Panc1 (cell line): ENCODE data around the gene CHIA. TPM values are rescaled to one million over a fixed set of nuclear protein-coding genes. Genes with fewer than 3 reads are reported as not detected.
A peak's percentile ranks its signal among the peaks of the same experiment; 100 is the strongest.

Experiments
- ATAC-seq: fragments of 200-7000 bp; cut with Tn5 transposase; 2 replicates; pipeline ENCODE4 v1.9.1; 2020; ENCODE audit warnings: mild to moderate bottlenecking, moderate library complexity
- BruUV-seq: library from RNA; stranded (reverse); fragments of 400-500 nt; replicated peaks from 2 replicates; lab custom pipeline; 2021; lab: Mats Ljungman, UMichigan
- CTCF ChIA-PET: fragments of 300-600 bp; sonication (Branson Sonifier 250); formaldehyde crosslinking; loops from one replicate; lab custom pipeline; 2022; ENCODE audit warnings: antibody characterized with exemption; lab: Charles Lee
- POLR2A ChIA-PET: fragments of 300-600 bp; sonication (Branson Sonifier 250); formaldehyde crosslinking; loops from one replicate; lab custom pipeline; 2022; ENCODE audit warnings: antibody characterized with exemption; lab: Charles Lee
- DNase-seq: peaks from one replicate; pipeline ENCODE4 v3.0.0-alpha.2; 2010; ENCODE audit warnings: low read depth, low spot score
- H3K27ac ChIP-seq: 2 replicates; pipeline ENCODE4 v1.5.1; 2011; ENCODE audit warnings: mild to moderate bottlenecking, low read length, inconsistent platforms
- H3K27me3 ChIP-seq: fragments of 200-500 bp; sonication (Bioruptor generic); 2 replicates; pipeline ENCODE4 v1.6.0; 2014; ENCODE audit warnings: low read length, inconsistent platforms; ENCODE audit not compliant: control insufficient read depth, insufficient read depth
- H3K36me3 ChIP-seq: fragments of 200-500 bp; sonication (Bioruptor generic); 2 replicates; pipeline ENCODE4 v1.5.1; 2014; ENCODE audit warnings: inconsistent platforms, mild to moderate bottlenecking, low read length, moderate library complexity; ENCODE audit not compliant: control insufficient read depth, insufficient read depth
- H3K4me1 ChIP-seq: 2 replicates; pipeline ENCODE4 v1.5.1; 2011; ENCODE audit warnings: inconsistent platforms, mild to moderate bottlenecking, low read length, moderate library complexity; ENCODE audit not compliant: control insufficient read depth, insufficient read depth
- H3K4me3 ChIP-seq, 2 experiments: 2 replicates each; pipeline ENCODE4 v1.5.1; 2011 to 2012; ENCODE audit warnings: low read depth in 2 of 2, low read length in 2 of 2, mild to moderate bottlenecking in 2 of 2, inconsistent platforms in 1 of 2, moderate library complexity in 1 of 2
- H3K9me3 ChIP-seq: fragments of 200-500 bp; sonication (Bioruptor generic); 2 replicates; pipeline ENCODE4 v1.5.1; 2014; ENCODE audit warnings: low read depth, mild to moderate bottlenecking, inconsistent platforms, low read length, moderate library complexity; ENCODE audit not compliant: control insufficient read depth, insufficient read depth
- POLR2AphosphoS5 ChIP-seq: IDR thresholded peaks from 2 replicates; pipeline ENCODE4 v1.6.1; 2012; ENCODE audit warnings: mild to moderate bottlenecking, low read depth, low read length, moderate library complexity
- SIN3A ChIP-seq: IDR thresholded peaks from 2 replicates; pipeline ENCODE4 v1.6.1; 2012; ENCODE audit warnings: low read depth, mild to moderate bottlenecking, low read length, moderate library complexity, borderline replicate concordance; ENCODE audit not compliant: insufficient read depth
- TCF7L2 ChIP-seq: IDR thresholded peaks from 2 replicates; pipeline ENCODE4 v1.6.1; 2011; ENCODE audit warnings: mild to moderate bottlenecking, low read depth, low read length, inconsistent platforms
- in situ Hi-C: cut with HindIII; loops from 2 replicates; pipeline ENCODE4 v1.10.0; 2016; ENCODE audit warnings: low sequenced_read_pairs, low pct_unique_long_range_greater_than_20kb
- intact Hi-C: fragments of 100-400 bp; cut with micrococcal nuclease; formaldehyde crosslinking; loops from one replicate; pipeline ENCODE4 v1.10.0; 2022; ENCODE audit not compliant: unreplicated experiment
- total RNA-seq: library from RNA; stranded (reverse); gene quantifications from one replicate; pipeline ENCODE4 v1.2.1, GENCODE V29; 2021; ENCODE audit not compliant: unreplicated experiment
- TF ChIP-seq, protein P1 (sequence below), 2 experiments: IDR thresholded peaks; 2 replicates each; pipeline ENCODE4 v1.6.1; 2011 to 2012; ENCODE audit warnings: low read depth in 2 of 2, control low read depth in 1 of 2, low read length in 1 of 2, mild to moderate bottlenecking in 1 of 2, moderate library complexity in 1 of 2; ENCODE audit not compliant: insufficient read depth in 1 of 2
- TF ChIP-seq, protein P2 (sequence below): fragments of 450-650 bp; IDR thresholded peaks from 2 replicates; pipeline ENCODE4 v1.5.1; 2017; ENCODE audit warnings: mild to moderate bottlenecking

The CHIA gene
- total RNA-seq, 1 experiment from 2014 or later, result not detected

DNA sequence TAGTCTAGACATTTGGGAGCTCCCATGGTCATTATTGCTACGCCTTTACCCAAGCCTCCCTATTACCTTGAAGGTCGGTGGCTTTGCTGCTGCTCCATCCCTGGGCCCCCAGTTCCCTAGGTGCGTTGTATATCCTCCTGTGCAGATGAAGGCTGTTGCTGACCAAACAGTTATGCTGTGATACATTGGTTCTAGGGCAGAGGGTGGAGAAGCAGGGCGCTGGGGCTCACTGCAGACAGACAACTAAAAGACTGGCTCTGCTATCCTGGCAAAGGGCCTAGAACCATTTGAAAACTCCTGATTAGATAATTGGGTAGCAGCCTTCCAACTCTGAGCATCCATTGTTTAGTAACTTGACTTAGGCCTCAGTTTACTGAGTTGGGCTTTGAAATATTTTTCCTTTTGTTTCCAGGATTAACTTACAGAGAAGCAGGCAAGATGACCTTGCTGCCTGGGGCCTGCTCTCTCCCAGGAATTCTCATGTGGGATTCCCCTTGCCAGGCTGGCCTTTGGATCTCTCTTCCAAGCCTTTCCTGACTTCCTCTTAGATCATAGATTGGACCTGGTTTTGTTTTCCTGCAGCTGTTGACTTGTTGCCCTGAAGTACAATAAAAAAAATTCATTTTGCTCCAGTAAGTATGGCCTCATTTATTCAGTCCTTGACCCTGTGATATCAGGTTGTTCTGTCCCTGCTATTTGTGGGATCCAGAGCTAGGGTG lies 47.7 kb upstream of the CHIA start:
- CTCF ChIA-PET, result no interaction called here
- H3K4me3 ChIP-seq, result no peak overlapping the region
- no TSS peak for BruUV-seq
- no peaks in the 10 kb centered on the region for H3K9me3 ChIP-seq
- no peaks in the 10 kb centered on the region for H3K27me3 ChIP-seq
- TF ChIP-seq SIN3A (no peak), POLR2AphosphoS5 (no peak), TCF7L2 (no peak)
- TF ChIP-seq, protein P1, sequence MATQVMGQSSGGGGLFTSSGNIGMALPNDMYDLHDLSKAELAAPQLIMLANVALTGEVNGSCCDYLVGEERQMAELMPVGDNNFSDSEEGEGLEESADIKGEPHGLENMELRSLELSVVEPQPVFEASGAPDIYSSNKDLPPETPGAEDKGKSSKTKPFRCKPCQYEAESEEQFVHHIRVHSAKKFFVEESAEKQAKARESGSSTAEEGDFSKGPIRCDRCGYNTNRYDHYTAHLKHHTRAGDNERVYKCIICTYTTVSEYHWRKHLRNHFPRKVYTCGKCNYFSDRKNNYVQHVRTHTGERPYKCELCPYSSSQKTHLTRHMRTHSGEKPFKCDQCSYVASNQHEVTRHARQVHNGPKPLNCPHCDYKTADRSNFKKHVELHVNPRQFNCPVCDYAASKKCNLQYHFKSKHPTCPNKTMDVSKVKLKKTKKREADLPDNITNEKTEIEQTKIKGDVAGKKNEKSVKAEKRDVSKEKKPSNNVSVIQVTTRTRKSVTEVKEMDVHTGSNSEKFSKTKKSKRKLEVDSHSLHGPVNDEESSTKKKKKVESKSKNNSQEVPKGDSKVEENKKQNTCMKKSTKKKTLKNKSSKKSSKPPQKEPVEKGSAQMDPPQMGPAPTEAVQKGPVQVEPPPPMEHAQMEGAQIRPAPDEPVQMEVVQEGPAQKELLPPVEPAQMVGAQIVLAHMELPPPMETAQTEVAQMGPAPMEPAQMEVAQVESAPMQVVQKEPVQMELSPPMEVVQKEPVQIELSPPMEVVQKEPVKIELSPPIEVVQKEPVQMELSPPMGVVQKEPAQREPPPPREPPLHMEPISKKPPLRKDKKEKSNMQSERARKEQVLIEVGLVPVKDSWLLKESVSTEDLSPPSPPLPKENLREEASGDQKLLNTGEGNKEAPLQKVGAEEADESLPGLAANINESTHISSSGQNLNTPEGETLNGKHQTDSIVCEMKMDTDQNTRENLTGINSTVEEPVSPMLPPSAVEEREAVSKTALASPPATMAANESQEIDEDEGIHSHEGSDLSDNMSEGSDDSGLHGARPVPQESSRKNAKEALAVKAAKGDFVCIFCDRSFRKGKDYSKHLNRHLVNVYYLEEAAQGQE (IDR thresholded peaks at IDR 0.05; ENCODE audit: insufficient read depth in 1 of 2, low read depth in 2 of 2, low read length in 1 of 2), result no peak
- TF ChIP-seq, protein P2, sequence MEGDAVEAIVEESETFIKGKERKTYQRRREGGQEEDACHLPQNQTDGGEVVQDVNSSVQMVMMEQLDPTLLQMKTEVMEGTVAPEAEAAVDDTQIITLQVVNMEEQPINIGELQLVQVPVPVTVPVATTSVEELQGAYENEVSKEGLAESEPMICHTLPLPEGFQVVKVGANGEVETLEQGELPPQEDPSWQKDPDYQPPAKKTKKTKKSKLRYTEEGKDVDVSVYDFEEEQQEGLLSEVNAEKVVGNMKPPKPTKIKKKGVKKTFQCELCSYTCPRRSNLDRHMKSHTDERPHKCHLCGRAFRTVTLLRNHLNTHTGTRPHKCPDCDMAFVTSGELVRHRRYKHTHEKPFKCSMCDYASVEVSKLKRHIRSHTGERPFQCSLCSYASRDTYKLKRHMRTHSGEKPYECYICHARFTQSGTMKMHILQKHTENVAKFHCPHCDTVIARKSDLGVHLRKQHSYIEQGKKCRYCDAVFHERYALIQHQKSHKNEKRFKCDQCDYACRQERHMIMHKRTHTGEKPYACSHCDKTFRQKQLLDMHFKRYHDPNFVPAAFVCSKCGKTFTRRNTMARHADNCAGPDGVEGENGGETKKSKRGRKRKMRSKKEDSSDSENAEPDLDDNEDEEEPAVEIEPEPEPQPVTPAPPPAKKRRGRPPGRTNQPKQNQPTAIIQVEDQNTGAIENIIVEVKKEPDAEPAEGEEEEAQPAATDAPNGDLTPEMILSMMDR, result no peak
- H3K4me1 ChIP-seq, result no peaks in the 10 kb centered on the region
- ATAC-seq, result no peak
- POLR2A ChIA-PET, result no interaction called here
- 0 out of 2 replicates have a peak overlapping the region, but pooled peaks have one; percentile 29 for H3K27ac ChIP-seq
- intact Hi-C loops, result no loop called here
- no peak for DNase-seq
- in situ Hi-C loops, result loop anchor here (10.0 kb wide), 1 partner anchor 72 kb away; no protein-coding TSS in a partner anchor
- H3K36me3 ChIP-seq, result no peaks in the 10 kb centered on the region

DNA sequence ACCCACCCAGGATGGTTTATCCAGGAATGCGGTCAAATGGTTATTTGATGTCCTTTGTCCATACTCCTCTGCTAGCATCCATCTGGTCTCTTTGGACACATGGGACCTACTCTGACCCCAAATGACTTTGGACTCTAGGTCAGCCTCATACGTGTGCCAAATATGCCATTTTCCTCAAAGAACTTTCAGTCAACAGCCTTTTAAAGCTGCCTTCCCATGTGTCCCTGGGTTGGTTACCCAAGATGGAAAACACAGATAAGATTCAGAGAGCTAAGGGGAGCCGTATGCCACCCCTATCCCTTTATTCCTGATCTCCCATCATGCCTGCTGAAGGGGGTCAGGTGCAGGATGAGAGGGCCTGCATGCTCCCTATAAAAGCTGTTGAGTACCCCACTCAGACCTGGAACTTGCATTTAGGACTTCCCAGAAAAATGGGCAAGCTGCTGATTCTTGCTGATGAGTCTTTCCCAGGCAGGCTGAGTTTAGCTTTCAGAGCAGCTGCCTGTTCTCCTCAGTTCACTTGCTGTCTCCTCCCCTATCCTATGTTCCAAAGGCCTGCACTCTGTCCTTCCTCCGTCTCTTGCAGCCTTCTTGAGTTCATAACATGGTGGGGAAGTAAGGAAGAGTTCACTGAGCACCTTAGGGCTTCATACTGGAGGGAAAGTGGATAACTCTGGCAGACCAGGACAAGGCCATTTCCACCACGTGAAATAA lies 43.4 kb upstream of the CHIA start:
- intact Hi-C loops (no loop called here), in situ Hi-C loops (loop anchor here (10.0 kb wide), 1 partner anchor 68 kb away; no protein-coding TSS in a partner anchor)
- Histone ChIP-seq H3K27ac (no peak overlapping the region), H3K9me3 (no peaks in the 10 kb centered on the region), H3K4me1 (no peaks in the 10 kb centered on the region), H3K27me3 (no peaks in the 10 kb centered on the region), H3K36me3 (no peaks in the 10 kb centered on the region), H3K4me3 (no peak overlapping the region)
- ChIA-PET CTCF (no interaction called here), POLR2A (no interaction called here)
- BruUV-seq, result no TSS peak
- DNase-seq, result no peak
- TF ChIP-seq, protein P1 (IDR thresholded peaks at IDR 0.05; ENCODE audit: insufficient read depth in 1 of 2, low read depth in 2 of 2, low read length in 1 of 2), result no peak
- no peak for TF ChIP-seq TCF7L2
- no peak for TF ChIP-seq SIN3A
- TF ChIP-seq POLR2AphosphoS5, result no peak
- no peak for ATAC-seq
